Thyroid gland (tissue), 4 donors: ENCODE data around the gene ARHGEF26.

Source experiments
- CTCF ChIP-seq, 6 experiments: fragments of 200-600 bp in 3 of 6; fragments of 450-650 bp in 3 of 6; sonication (generic) in 3 of 6; IDR thresholded peaks; one replicate each; pipeline ENCODE4 v1.5.1; 2016 to 2019; ENCODE audit warnings: antibody characterized with exemption in 6 of 6, mild to moderate bottlenecking in 2 of 6, inconsistent platforms in 1 of 6, moderate library complexity in 1 of 6
- POLR2A ChIP-seq, 2 donors: fragments of 450-650 bp; IDR thresholded peaks; one replicate each; pipeline ENCODE4 v1.6.1; 2017; ENCODE audit warnings: antibody characterized with exemption in 2 of 2, mild to moderate bottlenecking in 2 of 2, moderate library complexity in 1 of 2

GRCh38 chr3:154250291-154250690, 129.1 kb downstream of the ARHGEF26 start:
- TF ChIP-seq CTCF (IDR thresholded peaks at IDR 0.05) (no peak), POLR2A (IDR thresholded peaks at IDR 0.05) (no peak)
